ENCODE results near the gene SSTR5.

The SSTR5 gene

DNA sequence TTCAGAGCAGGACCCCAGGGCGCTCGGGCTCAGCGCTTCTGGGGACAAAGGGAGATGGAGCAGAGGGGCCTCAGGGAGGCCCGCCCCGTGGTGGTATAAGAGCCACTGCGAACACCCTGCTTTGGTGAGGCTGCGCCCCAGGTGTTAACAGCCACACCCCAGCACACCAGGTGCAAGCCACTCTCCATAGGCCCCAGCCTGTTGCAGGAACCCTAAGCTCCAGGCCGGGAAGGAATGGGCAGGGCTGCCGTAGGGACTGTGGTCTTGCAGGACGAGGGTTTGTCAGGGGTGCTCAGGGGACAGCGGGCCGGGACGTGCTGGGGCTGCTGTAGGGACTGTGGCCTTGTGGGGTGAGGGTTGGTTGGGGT lies 17.0 kb upstream of the SSTR5 start:
- no peak for DNase-seq (ENCODE audit: low spot score)

DNA sequence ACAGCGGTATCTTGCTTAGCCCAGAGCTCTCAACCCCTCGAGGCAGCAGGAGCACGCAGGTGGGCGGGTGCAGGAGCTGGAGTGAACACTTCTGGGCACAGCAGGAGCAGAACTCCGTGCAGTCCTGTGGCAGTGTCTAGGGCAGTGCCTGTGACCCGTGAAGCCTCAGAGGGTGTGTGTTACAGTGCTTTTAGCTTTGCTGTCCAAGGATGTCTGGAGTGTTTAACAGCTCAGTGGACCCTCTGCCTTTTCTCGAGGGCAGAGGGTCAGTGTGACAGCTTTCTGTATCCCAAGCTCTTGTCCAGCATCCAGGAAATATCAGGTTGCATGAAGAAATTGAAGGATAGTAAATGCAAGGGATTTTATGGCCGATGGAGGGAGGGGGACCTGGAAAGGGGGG lies 16.4 kb upstream of the SSTR5 start:
- no peak for DNase-seq (ENCODE audit: low spot score)

DNA sequence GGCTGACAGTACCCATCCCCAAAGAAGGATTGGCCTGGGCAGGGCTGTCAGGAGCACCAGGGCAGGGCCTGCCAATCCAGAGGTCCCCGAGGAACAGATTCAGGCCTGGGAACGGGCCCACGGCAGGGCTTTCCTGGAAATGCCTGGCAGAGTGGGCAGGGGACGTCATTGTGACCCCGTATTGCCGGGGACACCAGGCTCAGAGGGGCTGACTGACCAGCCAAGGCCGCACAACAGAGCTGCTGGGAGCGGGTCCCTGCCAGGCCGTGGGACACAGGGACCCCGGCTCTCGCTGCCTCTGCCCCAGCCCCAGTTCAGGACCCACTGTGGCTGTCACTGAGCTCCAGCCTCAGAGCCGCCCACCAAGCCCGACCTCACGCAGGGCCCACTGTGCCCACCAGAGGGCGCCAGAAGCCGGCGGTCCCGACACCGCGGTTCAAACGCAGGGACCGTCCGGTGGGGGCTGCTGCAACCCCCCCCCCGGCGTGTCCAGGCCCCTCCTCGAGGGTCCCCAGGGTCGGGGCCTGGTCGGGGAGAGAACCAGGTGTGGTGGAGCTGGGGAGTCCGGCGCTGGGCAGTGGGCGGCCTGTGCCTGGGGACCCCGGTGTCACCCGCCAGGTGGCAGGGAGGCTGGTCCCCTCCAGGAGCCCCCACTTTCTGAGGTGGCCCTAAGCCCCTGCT lies 15.2 kb upstream of the SSTR5 start:
- peak; percentile 83 for DNase-seq (ENCODE audit: low spot score)

DNA sequence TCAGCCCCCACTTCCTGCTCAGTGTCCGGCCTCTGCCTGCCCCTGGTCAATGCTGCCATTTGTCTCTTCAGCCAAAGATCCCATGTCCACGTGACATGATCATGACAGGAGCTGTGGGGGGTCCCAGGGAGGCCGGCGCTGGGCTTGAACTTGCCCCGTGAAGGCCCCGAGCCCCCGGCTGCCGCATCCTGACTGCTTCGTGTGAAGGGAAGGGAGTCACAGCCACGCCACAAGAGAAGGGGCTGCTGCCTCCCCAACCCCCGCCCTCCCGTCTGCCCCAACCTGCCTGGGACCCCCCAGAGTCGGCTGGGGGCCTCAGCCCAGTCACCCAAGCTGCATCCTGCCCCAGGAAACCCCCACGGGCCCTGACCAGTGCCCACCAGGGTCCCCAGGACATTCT lies 14.3 kb upstream of the SSTR5 start:
- DNase-seq (ENCODE audit: low spot score): no peak

DNA sequence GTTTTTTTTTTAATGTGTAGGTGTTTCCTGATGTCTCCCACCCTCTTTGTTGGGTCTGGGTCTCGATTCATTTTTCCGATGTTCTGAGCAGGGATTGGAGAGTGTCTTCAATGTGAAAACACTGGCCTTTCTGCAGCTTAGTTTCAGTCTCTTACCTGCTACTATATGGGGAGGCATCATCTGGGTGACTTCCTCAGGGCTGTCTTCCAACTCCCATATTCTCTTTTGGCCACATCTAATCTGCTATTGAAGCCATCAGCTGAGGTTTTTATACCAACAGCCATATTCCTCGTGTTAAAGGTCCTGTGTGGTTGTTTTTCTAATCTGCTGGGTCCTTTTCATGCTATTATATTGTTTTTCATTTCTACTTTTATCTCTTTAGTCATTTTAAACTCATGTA lies 13.2 kb upstream of the SSTR5 start:
- no peak for DNase-seq (ENCODE audit: low spot score)

DNA sequence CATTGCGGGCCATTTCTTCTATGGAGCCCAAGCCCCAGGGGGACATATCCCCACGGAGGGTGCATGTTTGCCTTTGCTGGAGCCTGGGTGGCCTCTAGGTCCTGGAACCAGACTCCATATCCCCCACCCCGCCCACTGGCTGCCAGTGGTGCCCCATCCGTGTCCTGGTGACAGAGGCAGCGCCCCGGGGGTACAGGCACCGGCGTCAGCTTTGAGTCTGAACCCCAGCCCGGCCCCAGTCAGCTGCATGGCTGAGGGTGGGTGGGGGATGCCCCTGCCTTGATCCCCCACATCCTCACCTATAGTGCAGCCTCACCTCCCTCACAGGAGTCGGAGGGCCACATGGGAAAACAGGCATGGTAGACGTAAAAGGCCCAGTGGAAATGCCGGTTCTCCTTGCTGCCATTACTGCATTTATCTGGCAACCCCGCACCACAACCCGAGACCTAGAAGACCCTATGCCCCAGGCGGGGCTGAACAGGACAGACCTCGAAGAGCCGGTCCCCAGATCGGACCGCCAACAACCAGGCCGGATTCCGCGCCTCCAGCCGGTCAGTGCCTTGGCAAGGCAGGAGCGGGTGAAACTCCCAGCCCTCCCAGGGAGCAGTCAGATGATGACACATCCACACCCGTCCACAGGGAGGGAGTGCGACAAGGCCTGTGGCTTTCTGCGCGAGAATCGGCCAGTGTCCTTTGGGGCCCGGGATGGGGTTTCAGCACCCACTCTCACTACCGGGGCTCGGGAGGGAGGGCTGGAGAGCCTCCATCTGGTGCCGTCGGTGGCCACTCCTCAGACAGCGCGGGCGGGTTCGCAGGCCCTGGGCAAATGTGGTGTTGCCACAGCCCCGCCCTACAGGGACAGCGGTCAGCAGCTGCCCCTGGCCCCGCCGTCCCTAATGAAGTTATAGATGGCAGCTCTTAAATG lies 11.9 kb upstream of the SSTR5 start:
- DNase-seq (ENCODE audit: low spot score): no peak

DNA sequence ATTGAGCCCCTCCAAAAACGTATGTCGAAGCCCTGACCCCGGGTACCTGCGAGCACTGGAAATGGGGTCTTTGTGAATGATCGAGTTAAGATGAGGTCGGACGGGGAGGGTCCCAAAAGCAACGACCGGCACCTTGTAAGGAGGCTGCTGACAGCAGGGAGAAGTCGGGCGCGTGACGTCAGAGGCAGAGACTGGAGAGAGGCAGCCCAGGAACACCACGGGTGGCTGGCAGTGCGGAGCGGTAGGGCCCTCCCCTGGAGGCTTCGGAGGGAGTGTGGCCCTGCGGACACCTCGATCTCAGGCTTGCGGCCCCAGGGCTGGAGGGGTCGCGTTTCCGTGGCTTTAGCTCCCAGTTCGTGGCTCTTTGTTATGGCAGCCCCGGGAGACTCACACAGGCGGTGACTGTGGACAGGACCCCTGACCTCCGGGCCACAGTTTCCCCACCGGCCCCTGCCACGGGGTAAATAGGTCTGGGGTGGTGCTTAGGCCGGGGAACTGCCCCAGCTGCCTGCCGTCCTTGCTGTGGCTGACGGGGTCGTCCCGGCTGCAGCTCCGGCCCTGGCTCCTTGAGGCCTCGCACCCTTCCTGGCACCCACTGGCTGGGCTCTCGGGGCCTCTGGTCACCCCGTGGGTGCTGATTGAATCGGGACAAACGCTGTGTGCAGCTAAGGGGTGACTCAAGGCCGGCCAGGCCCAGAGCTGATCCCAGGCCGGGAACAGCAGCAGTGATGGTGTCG lies 10.6 kb upstream of the SSTR5 start:
- no peak for DNase-seq (ENCODE audit: low spot score)

DNA sequence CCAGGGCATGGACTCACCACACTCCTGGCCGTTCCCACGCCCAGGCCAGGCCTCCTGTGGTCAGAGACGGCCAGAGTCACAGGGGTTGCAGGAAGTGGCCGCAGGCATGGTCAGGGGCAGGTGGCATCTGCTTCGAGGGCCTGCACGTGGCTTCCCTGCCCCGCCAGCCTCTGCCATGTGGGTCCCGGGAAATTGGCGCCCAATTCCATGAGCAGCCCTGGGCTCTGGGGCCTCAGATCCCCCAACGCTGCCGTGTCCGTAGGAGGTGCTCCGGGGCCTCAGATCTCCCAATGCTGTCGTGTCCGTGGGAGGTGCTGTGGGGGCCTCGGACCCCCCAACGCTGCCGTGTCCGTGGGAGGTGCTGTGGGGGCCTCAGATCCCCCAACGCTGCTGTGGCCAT lies 9.7 kb upstream of the SSTR5 start:
- DNase-seq (ENCODE audit: low spot score): no peak

DNA sequence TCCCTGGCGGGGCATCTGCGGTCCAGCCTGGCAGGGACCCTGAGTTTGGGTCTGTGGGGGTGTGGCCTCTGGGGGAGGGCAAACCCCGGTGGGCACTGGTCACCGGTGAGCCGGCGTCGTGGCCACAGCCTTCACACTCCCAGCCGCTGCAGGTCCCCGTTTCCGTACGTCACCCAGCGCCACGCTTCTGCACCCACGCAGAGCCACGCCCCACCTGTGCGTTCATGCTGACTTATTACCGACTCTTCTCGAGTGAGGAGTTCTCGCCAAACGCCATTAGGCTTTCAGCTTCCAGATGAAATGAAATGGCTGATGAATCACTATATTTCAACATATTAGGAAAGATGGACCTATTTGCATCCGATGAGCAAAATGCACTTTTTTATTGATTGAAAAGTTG lies 8.8 kb upstream of the SSTR5 start:
- no peak for DNase-seq (ENCODE audit: low spot score)

DNA sequence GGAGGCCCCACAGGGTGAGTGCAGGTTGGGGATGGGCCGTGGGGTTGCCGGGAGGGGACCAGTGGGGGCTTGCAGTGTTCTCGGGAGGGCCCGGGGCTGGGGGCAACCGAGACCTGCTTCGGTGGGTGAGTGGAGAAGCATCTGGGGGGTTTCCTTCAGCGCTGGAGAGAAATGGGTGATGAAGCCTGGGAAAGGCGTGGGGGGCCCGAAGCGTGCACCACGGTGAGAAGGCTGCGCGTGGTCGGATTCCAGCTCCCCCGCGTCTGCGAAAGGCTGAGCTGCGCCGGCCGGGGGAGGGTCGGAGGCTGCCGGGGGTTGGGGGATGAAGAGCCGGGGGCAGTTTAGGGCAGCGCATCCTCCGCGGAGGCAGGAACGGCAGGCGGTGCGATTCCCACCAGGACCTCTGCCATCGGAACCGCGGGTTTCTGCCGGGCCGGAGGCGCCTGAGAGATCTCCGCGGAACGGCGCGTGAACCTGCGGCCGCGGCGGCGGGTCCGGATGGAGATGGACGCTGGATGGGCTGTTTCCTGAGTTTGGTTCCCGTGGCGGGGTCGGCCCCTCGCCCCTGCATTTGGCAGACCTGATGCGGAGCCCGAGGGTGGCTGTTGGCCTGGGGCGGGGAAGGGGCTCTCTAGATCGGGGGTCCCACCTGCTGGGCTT lies 6.9 kb upstream of the SSTR5 start:
- DNase-seq (ENCODE audit: low spot score): no peak

DNA sequence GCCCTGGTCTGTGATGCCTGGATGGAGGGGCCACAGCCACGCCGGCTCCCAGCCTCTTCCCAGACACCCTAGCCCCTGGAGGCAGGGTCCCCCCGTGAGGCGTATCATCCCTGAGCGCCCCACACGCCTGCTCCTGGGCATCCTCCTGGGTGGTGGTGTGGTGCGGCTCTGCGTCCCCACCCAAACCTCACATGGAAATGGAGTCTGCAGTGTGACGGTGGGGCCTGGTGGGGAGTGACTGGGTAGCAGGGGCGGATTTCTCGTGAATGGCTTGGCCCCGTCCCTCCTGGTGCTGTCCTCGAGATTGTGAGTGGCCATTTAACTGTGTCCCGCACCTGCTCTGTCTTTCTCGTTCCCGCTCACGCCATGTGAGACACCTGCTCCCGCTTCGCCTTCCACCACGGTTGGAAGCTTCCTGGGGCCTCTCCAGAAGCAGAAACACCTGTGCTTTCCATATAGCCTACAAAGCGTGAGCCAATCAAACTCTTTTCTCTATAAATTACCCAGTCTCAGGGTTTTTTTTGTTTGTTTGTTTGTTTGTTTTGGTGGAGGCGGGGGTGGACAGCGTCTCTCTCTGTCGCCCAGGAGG lies 5.9 kb upstream of the SSTR5 start:
- no peak for DNase-seq (ENCODE audit: low spot score)

DNA sequence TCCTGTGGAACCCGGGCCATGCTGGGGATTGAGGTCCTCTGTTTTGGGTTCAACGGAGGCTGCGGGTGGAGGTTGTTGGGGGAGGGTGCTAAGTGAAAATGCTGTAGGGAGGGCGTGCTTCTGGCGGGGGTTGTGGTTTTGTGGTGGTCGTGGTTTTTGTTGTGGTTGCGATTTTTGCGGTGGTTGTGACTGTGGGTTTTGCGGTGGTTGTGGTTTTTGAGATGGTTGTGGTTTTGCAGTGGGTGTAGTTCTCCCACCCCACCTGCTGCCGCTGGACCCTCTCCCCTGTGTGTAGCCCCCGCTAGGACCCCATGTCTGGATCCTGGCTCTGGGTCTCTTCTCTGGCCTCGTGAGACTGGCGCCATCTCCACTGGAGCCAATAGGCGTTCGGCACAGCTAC lies 4.9 kb upstream of the SSTR5 start:
- DNase-seq (ENCODE audit: low spot score): no peak

DNA sequence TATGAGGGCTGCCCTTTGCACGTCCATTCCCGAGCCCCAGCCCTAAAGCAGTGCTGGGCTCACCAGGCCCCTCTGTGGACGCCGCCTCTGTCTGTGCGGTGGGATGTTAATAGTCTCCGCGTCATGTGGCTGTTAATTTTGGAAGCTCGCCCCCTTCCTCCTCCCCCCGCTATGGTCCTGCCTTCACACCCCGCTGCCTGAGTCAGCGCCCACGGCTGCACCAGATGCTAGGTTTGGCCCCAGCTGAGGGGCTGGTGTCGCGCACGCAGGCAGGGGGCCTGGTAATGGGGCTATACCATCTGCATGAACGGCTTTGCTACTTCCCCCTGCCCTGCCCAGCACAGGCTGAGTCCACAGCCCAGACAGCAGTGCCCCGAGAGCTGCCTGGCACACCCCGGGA lies 4.1 kb upstream of the SSTR5 start:
- no peak for DNase-seq (ENCODE audit: low spot score)

DNA sequence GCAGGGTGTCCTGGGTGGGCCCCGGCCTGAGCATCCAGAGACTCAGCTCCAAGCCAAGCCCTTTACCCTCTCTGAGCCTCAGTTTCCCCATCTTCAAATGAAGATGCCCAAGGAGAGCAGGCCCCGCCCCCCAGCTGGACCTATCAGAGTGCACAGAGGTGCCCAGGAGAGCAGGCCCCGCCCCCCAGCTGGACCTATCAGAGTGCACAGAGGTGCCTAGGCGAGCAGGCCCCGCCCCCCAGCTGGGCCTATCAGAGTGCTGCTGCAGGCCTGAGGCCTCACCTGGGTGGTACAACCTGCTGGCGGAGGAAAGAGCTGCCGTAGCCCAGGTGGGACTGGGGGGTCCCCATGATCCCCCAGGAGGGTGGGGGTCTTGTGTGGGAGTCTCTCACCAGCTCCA lies 3.4 kb upstream of the SSTR5 start:
- no peak for DNase-seq (ENCODE audit: low spot score)

DNA sequence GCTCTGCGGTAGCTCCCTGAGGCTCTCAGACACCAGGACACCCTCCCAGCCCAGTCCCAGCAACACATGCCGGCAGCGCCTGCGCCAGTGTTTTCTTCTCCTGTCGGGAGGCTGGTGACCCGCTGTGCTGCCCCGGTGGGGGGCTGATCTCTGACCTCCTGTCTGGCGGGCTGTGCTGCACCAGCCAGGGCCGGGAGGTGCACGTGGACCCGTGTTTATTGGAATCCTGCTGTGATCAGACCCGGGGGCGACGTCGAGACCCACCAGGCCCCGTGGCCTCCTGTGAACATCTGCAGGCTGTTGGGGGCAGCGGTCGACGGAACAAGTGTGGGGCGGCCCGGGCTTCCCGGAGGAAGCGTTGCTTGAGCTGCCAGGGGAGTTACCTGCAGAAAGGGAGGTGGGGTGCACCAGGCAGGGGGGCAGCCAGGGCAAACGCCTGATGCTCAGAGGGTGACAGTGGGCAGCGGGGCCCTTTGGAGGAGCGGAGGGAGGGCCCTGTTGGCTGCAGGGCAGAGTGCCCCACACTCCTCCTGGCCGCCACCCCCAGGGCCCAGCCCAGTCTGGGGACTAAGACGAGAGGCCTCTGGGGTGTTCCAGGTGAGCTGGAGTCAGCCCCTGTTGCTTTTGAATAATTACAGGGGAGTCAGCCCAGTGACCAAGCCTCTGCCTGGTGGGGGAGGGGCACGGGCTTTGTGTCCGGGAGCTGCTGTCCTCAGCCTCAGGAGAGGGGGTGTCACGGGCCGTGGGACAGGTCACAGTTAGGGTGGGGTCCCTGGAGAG lies 2.3 kb upstream of the SSTR5 start:
- no peak for DNase-seq (ENCODE audit: low spot score)

DNA sequence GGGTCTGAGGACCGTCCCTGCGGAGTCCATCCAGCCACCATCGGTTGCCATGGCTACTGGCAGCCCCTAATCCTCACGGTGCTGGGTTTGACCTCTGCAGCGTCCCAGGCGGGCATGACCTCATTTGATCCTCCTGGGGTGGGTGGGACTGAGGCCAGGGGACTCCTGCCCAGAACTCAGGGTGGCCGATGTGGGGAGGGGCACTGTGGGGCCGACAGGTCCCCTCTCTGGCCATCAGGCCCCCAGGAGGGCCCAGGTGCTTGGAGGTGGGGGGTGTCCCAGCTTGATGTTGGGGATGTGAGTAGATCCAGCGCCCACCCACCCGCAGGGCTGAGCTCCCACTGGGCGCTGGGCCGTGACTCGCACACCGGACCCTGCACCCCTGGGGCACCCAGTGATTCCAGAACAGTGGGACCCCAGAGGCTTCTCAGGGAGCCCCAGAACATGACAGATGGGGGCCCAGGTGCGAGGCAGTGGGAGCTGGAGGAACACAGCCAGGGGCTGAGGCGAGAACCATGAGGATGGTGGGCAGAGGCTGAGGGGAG lies 1.6 kb upstream of the SSTR5 start:
- no peak for DNase-seq (ENCODE audit: low spot score)

DNA sequence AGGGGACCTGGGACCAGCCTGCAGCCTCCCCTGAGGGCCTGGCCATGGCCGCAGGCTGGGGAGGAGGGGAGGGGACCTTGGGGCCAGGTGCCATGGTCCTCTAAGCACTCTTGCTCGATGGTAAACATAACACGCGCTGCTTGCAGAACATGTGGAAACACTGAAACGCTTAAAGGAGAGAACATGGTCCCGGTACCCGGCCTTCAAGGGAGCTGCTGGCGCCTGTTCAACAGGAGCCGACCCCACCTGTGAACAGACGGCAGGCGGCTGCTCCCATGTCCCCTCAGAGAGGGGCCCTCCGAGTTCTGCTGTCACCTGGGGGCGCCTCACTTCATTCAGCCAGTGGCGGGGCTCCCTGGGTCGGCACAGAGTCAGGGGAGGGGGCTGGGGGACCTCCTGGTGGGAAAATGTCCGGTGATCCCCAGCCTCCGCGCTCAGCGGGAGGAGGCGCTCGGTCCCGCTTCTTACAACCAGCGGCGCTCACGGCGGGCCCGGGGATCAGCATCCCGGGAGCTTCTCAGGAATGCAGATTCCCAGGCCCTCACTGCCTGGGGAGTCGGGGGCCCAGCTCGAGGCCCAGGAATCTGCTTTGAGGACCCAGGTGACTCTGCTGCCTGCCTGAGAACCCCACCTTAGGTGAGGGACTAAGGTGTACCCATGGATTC lies 854 bp upstream of the SSTR5 start:
- no peak for DNase-seq (ENCODE audit: low spot score)

DNA sequence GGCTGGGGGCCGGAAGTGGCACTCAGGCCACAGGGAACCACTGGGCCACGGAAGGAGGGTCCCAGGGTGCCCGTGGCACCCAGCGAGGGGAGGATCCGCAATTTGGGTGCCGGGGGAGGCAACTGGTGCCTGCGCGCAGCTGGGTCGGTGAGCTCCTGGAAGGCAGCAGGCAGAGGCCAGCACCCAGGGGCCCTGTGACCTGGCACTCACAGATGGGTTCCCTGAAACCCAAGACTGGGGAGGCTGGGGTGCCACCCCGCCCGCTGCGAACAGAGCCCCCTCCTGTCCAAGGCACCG lies 663 bp downstream of the SSTR5 start:
- DNase-seq (ENCODE audit: low spot score): no peak

DNA sequence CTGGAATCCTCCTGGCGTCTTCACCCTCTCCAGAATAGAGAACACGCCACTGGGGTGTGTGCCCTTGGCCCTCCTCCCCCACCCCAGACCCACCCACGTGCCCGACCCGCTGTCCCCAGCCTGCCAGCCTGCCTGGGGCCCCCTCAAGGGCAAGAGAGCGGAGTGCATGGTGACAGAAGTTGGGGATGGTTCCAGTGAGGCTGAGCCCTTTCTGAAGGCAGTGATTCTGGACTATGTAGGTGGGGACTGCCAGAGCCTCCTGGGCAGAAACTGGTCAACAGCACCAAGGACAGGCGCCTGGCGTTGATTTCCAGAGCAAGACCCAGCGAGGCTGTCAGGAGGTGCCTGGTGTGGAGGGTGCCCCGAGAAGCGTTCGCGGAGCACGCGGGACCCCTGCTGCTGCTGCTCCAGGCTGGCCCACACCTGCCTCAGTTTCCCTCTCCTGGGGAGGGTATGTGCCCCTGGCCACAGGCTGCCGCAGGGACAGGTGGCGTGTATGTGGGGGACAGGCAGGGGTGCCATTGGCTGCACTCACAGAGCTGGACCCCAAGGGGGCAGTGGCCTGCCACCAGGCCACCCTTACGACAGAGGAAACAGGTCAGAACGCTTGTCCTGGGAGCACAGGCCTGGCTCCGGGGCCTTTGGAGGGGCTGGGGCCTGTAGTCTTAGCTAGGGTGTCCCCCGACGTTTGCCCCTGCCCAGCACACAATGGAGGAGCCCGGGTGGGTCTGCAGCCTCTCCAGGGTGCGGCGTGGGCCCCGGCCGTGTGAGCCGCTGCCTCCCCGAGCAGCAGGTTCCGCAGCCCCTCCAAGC lies 1.2 kb downstream of the SSTR5 start:
- DNase-seq (ENCODE audit: low spot score): no peak

DNA sequence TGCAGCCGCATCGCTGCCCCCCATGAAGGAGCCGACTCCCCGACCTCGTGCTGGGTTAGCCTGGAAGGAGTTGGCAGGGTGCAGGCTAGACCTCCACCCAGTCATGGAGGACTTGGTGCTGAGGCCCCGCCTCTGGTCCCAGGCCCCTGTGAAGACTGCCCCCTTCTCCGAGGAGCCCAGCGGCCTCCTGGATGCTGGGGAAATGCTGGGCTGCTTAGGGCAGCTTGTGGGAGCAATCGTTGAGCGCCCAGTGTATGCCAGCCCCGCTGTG lies 1.8 kb downstream of the SSTR5 start:
- no peak for DNase-seq (ENCODE audit: low spot score)

Measured in D341Med (cell line).